B cell (primary cell): ENCODE data around the gene GRK5. TPM values are rescaled to one million over a fixed set of nuclear protein-coding genes. Genes with fewer than 3 reads are reported as not detected.

Experiments used
- ATAC-seq: fragments of 200-7000 bp; cut with Tn5 transposase; one replicate; pipeline ENCODE4 v1.10.0; 2021; ENCODE audit warnings: low read depth, mild to moderate bottlenecking, moderate number of reproducible peaks, moderate library complexity
- CTCF ChIA-PET: fragments of 350-600 bp; sonication (Branson Sonifier 250); formaldehyde crosslinking; loops from one replicate; lab custom pipeline; 2021; ENCODE audit warnings: antibody characterized with exemption, inconsistent platforms; lab: Charles Lee
- POLR2A ChIA-PET: fragments of 350-600 bp; sonication (Branson Sonifier 250); formaldehyde crosslinking; loops from one replicate; lab custom pipeline; 2021; ENCODE audit warnings: antibody characterized with exemption; lab: Charles Lee
- DNase-seq: peaks from one replicate; pipeline ENCODE4 v3.0.0; 2013
- H2AFZ ChIP-seq: 2 replicates; pipeline ENCODE4 v1.6.1; 2012; ENCODE audit warnings: mild to moderate bottlenecking, low read depth, low read length; ENCODE audit not compliant: insufficient read depth, poor library complexity, severe bottlenecking
- H3K27ac ChIP-seq, 2 donors: 1 replicate in 1 of 2; 2 replicates in 1 of 2; pipeline ENCODE4 v1.5.1; 2012 to 2013; ENCODE audit warnings: low read length in 2 of 2, mild to moderate bottlenecking in 2 of 2, moderate library complexity in 1 of 2
- H3K27me3 ChIP-seq, 4 experiments: fragments of 200-600 bp in 1 of 4; sonication (generic) in 1 of 4; replicated peaks in 1 of 4; 1 replicate in 2 of 4; 2 replicates in 2 of 4; pipeline versions ENCODE4 v1.6.1 to v1.7.0; 2013 to 2016; ENCODE audit warnings: low read length in 3 of 4, mild to moderate bottlenecking in 2 of 4, mixed read lengths in 1 of 4, moderate library complexity in 1 of 4; ENCODE audit not compliant: insufficient read depth in 4 of 4, control insufficient read depth in 3 of 4; ENCODE audit errors: control extremely low read depth in 1 of 4
- H3K36me3 ChIP-seq, 2 experiments: replicated peaks in 1 of 2; 1 replicate in 1 of 2; 2 replicates in 1 of 2; pipeline versions ENCODE4 v1.6.1 to v1.7.1; 2013; ENCODE audit warnings: low read length in 1 of 2; ENCODE audit not compliant: insufficient read depth in 2 of 2, control insufficient read depth in 1 of 2; ENCODE audit errors: control extremely low read depth in 1 of 2, extremely low read depth in 1 of 2
- H3K4me1 ChIP-seq, 2 donors: fragments of 200-600 bp in 1 of 2; sonication (generic) in 1 of 2; 1 replicate in 1 of 2; 2 replicates in 1 of 2; pipeline versions ENCODE4 v1.5.1 to v1.6.1; 2013 to 2017; ENCODE audit warnings: low read length in 2 of 2; ENCODE audit not compliant: control insufficient read depth in 2 of 2, insufficient read depth in 2 of 2
- H3K4me2 ChIP-seq: replicated peaks from 2 replicates; pipeline ENCODE3; 2012; ENCODE audit warnings: mild to moderate bottlenecking, low read depth, low read length; ENCODE audit not compliant: poor library complexity, severe bottlenecking
- H3K4me3 ChIP-seq, 5 experiments: fragments of 200-600 bp in 1 of 5; sonication (generic) in 1 of 5; 1 replicate in 3 of 5; 2 replicates in 2 of 5; pipeline versions ENCODE4 v1.5.1 to v1.7.0; 2011 to 2016; ENCODE audit warnings: low read length in 4 of 5, mild to moderate bottlenecking in 4 of 5, low read depth in 2 of 5, control low read depth in 1 of 5, moderate library complexity in 1 of 5; ENCODE audit not compliant: insufficient read depth in 1 of 5; ENCODE audit errors: control extremely low read depth in 1 of 5, extremely low read depth in 1 of 5
- H3K79me2 ChIP-seq: fragments of 200-600 bp; sonication (generic); one replicate; pipeline ENCODE4 v1.6.0; 2016; ENCODE audit warnings: low read length; ENCODE audit not compliant: control insufficient read depth, insufficient read depth
- H3K9ac ChIP-seq: fragments of 200-600 bp; sonication (generic); 2 replicates; pipeline ENCODE4 v1.6.1; 2017; ENCODE audit warnings: mild to moderate bottlenecking, low read length, moderate library complexity
- H3K9me3 ChIP-seq, 3 donors: one replicate each; pipeline versions ENCODE4 v1.6.1 to v1.7.1; 2013; ENCODE audit warnings: low read length in 2 of 3; ENCODE audit not compliant: control insufficient read depth in 2 of 3, insufficient read depth in 1 of 3; ENCODE audit errors: control extremely low read depth in 1 of 3
- H4K20me1 ChIP-seq: 2 replicates; pipeline ENCODE4 v1.6.0; 2012; ENCODE audit warnings: mild to moderate bottlenecking, low read length; ENCODE audit not compliant: insufficient read depth, control insufficient read depth, poor library complexity, severe bottlenecking
- H3K27ac Mint-ChIP-seq: one replicate; pipeline ENCODE4 v1.8.0; 2021; ENCODE audit warnings: mixed read lengths
- H3K27me3 Mint-ChIP-seq: one replicate; pipeline ENCODE4 v1.8.0; 2021; ENCODE audit warnings: mixed read lengths
- H3K4me1 Mint-ChIP-seq: one replicate; pipeline ENCODE4 v1.8.0; 2021; ENCODE audit warnings: mixed read lengths
- H3K4me3 Mint-ChIP-seq: one replicate; pipeline ENCODE4 v1.8.0; 2021; ENCODE audit warnings: mixed read lengths
- H3K9me3 Mint-ChIP-seq: one replicate; pipeline ENCODE4 v1.8.0; 2022; ENCODE audit warnings: mixed read lengths; ENCODE audit not compliant: insufficient read depth
- EZH2 ChIP-seq: IDR thresholded peaks from 2 replicates; pipeline ENCODE4 v1.6.1; 2012; ENCODE audit warnings: borderline replicate concordance, low read depth, mild to moderate bottlenecking, moderate library complexity, low read length; ENCODE audit not compliant: insufficient read depth, poor library complexity, severe bottlenecking
- WGBS: methylation state at CpG from one replicate; pipeline ENCODE4 v1.1.5; 2013; ENCODE audit warnings: missing lambda C conversion rate; ENCODE audit not compliant: insufficient coverage; 5-methylcytosine and 5-hydroxymethylcytosine counted together
- intact Hi-C: fragments of 100-400 bp; cut with micrococcal nuclease; formaldehyde crosslinking; loops from one replicate; pipeline ENCODE4 v1.10.0; 2022
- polyA plus RNA-seq: library from polyadenylated mRNA; depleted of rRNA; stranded (reverse); fragments of >200 nt; gene quantifications from 2 replicates; pipeline ENCODE4 v1.2.3, GENCODE V29; 2012
- total RNA-seq, 2 donors: library from RNA; stranded (reverse); fragments of 120-200 nt in 1 of 2; gene quantifications; 1 replicate in 1 of 2; 2 replicates in 1 of 2; pipeline versions ENCODE4 v1.2.3 to v1.2.4, GENCODE V29; 2013 to 2022
- TF ChIP-seq, protein P1 (sequence below): fragments of 200-600 bp; IDR thresholded peaks from one replicate; pipeline ENCODE4 v1.8.0; 2022; ENCODE audit warnings: antibody characterized with exemption, mild to moderate bottlenecking

GRK5 gene
- total and polyA plus RNA-seq, 2 donors (not counting 1 experiment from before 2014, with no cell fraction given): 21.9 to 54.8 TPM

- no peaks in the 10 kb centered on the region for H3K9me3 Mint-ChIP-seq
- POLR2A ChIA-PET: no interaction called here
- Histone ChIP-seq H3K4me3 (no peak overlapping the region), H3K9ac (no peak overlapping the region), H4K20me1 (peaks cover 24% of the 10 kb centered on the region), H3K27ac (no peak overlapping the region), H3K79me2 (peaks cover 22% of the 10 kb centered on the region), H2AFZ (no peak overlapping the region), H3K36me3 (peaks cover 0 to 42% of the 10 kb centered on the region in 2 experiments), H3K4me1 (peaks cover 0 to 4% of the 10 kb centered on the region in 2 donors), H3K4me2 (no peak overlapping the region), H3K27me3 (no peaks in the 10 kb centered on the region), H3K9me3 (no peaks in the 10 kb centered on the region)
- H3K4me3 Mint-ChIP-seq: no peak overlapping the region
- intact Hi-C loops: no loop called here
- H3K27ac Mint-ChIP-seq: no peak overlapping the region
- ATAC-seq: no peak
- TF ChIP-seq, protein P1, sequence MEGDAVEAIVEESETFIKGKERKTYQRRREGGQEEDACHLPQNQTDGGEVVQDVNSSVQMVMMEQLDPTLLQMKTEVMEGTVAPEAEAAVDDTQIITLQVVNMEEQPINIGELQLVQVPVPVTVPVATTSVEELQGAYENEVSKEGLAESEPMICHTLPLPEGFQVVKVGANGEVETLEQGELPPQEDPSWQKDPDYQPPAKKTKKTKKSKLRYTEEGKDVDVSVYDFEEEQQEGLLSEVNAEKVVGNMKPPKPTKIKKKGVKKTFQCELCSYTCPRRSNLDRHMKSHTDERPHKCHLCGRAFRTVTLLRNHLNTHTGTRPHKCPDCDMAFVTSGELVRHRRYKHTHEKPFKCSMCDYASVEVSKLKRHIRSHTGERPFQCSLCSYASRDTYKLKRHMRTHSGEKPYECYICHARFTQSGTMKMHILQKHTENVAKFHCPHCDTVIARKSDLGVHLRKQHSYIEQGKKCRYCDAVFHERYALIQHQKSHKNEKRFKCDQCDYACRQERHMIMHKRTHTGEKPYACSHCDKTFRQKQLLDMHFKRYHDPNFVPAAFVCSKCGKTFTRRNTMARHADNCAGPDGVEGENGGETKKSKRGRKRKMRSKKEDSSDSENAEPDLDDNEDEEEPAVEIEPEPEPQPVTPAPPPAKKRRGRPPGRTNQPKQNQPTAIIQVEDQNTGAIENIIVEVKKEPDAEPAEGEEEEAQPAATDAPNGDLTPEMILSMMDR: no peak
- 97% methylated on average over 11 of the region's 11 CpGs for WGBS
- CTCF ChIA-PET: interaction anchor here (1.8 to 9.1 kb wide), 4 partner anchors 22 to 223 kb away, joined by 5 to 106 read pairs (median 46); partner anchors contain the start of gene GRK5
- H3K4me1 Mint-ChIP-seq: peaks cover 2% of the 10 kb centered on the region
- H3K27me3 Mint-ChIP-seq: no peaks in the 10 kb centered on the region
- no peak for DNase-seq
Observed at GRCh38 chr10:119421891-119422681, 214.7 kb downstream of the GRK5 start.

- H3K4me1 ChIP-seq: no peaks in the 10 kb centered on the region
- intact Hi-C loops: no loop called here
- TF ChIP-seq, protein P1: no peak
- no peak for TF ChIP-seq EZH2
- no peak overlapping the region for H2AFZ ChIP-seq
- WGBS: 93% methylated on average over 11 of the region's 12 CpGs
- H3K9me3 Mint-ChIP-seq: no peaks in the 10 kb centered on the region
- no peak overlapping the region for H3K4me3 Mint-ChIP-seq
- no peak overlapping the region for H3K4me2 ChIP-seq
- no peaks in the 10 kb centered on the region for H3K9me3 ChIP-seq
- no peak overlapping the region for H3K27ac ChIP-seq
- ATAC-seq (no peak), DNase-seq (no peak)
- H3K27me3 Mint-ChIP-seq: no peaks in the 10 kb centered on the region
- CTCF ChIA-PET: interaction anchor here (1.0 to 9.1 kb wide), 5 partner anchors 21 to 228 kb away, joined by 3 to 106 read pairs (median 13); partner anchors contain the start of gene GRK5
- H3K27ac Mint-ChIP-seq: no peak overlapping the region
- peaks cover 14% of the 10 kb centered on the region for H3K79me2 ChIP-seq
- H3K4me1 Mint-ChIP-seq: peaks cover 2% of the 10 kb centered on the region
- H3K27me3 ChIP-seq: no peaks in the 10 kb centered on the region
- H3K4me3 ChIP-seq: no peak overlapping the region
- peaks cover 0 to 49% of the 10 kb centered on the region in 2 experiments for H3K36me3 ChIP-seq
- POLR2A ChIA-PET: no interaction called here
- H4K20me1 ChIP-seq: peaks cover 16% of the 10 kb centered on the region
- H3K9ac ChIP-seq: no peak overlapping the region
Observed at GRCh38 chr10:119422682-119423509, 215.5 kb downstream of the GRK5 start.
